T-helper 22 cell (primary cell): ENCODE results near the gene GPR39.

Experiments used
- DNase-seq: peaks from one replicate; pipeline ENCODE4 v3.0.0-alpha.2; 2020; ENCODE audit warnings: low read depth

GPR39 gene

GRCh38 chr2:132642415-132642814 is 225.8 kb downstream of the GPR39 start:
- DNase-seq = no peak

GRCh38 chr2:132645176-132645575 is 228.6 kb downstream of the GPR39 start:
- no peak for DNase-seq

- DNase-seq = no peak
Measured at GRCh38 chr2:132645722-132646539, 229.3 kb downstream of the GPR39 start.

DNA sequence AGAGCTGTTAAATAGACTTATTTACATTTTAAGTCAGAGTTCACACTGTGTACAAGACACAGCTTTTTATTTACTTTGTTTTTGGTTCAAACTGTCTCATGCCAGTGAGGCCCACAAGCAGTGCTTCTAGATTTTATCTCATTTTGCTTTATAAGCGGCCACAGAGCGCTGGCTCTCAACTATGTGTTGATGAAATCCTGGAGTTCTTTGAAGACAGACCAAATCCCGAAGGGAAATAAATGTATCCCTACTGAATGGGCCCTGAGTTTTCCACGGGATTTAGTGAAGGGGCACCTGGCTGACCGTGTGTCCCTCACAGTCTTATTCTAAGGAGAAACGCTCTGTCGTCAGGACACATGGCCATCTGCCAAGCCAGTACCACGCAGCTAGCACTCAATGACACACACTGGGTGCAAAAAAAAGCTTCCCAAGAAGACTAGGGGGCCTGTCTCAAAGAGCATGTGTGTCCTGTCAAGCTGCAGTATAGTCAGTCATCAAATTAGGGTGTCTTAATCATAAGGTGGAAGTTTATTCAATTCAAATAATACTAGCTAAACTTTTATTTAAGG is 230.0 kb downstream of the GPR39 start:
- no peak for DNase-seq

GRCh38 chr2:132651115-132652045 is 234.8 kb downstream of the GPR39 start:
- no peak for DNase-seq

GRCh38 chr2:132652474-132652873 is 235.9 kb downstream of the GPR39 start:
- no peak for DNase-seq

GRCh38 chr2:132654335-132654734 is 237.7 kb downstream of the GPR39 start:
- DNase-seq = no peak

- no peak for DNase-seq
Measured at GRCh38 chr2:132654968-132655367, 238.4 kb downstream of the GPR39 start.

GRCh38 chr2:132656266-132656975 is 239.8 kb downstream of the GPR39 start:
- DNase-seq = no peak

GRCh38 chr2:132659331-132659730 is 242.7 kb downstream of the GPR39 start:
- no peak for DNase-seq

DNA sequence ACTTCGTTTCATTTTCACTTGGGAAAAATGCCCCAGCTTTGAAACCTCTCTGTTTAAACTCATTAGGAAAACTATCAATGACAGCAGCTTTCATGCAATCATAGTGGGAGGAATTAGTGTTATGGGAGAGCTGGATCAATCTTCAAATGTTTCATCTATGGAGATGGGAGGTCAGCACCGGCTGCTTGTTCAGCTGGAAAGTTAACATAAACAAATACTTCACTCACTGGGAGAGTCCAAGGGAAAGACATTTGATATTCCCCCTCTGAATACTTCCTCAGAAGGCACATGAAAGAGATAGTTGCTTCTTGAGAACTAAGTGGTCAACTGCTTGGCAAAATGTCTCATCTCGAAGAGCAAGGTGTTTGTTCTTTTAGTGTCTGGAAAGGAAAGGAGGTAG is 246.1 kb downstream of the GPR39 start:
- DNase-seq = no peak

DNA sequence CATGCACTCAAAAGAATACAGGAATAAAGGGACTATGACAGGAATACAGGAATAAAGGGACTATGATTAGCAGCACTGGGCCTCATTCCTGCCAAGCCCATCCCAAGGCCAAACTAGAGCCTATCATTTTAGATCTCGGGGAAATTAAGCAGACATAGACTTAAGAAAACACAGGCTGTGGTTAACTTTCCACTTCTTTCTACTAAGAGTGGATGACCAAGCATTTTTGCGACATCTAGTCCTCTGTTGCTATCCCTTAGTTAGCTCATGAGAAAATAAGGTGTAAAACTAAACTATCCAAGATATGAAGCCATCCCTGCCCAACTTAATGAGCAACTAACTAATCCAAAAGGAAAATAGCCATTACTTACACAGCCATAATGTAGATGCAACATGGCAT is 247.5 kb downstream of the GPR39 start:
- no peak for DNase-seq

DNA sequence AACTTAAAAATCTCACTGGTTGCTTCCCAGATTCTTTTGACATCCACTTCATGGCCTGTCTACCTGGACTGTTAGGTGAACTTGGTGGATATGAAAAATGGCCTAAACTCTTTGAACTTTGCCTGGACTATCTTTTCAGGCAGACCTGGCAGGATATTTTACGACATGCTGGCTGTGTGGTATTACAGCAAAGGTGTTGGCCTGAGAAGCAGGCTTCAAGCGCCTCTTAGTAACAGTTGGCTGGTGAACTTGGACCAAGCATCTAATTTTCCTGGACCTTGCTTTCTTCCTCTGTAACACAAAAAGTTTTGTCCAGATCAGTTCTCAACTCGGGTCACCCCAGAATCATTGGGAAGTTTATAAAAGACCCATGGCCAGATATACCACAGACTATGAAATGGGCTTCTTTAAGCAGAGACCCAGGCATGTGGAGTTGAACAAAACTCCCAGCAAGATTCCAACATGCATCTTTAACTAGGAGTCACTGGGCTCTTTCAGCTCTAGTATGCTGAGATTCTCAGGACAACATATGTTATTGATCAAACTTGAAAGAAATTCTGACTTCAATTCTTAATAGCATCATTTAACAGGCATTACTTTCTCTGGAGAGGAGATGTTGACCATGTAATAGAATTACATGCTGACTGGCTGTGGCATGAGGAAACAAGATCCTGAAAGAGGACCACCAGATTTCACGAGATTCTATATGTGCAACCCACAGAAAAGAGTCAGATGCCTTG is 249.0 kb downstream of the GPR39 start:
- DNase-seq = no peak

DNA sequence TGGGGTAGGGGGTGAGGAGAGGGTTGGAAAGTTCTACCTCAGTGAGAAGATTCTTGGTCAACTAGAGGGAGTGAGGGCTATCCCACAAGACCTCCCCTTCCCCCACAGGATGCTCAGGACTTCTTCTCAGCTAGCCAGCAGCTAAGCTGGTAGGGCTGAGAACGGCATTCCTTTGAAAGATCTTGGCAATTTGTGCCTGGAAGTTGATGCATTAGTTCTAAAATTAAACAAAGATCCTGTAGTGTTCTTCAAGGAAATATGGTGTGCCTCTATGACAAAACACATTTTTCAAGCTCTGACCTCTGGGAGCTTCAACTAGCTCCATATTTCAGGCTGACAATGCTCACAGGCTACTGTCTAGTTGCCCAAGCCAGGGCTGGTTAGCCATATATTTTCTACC is 251.1 kb downstream of the GPR39 start:
- no peak for DNase-seq

DNA sequence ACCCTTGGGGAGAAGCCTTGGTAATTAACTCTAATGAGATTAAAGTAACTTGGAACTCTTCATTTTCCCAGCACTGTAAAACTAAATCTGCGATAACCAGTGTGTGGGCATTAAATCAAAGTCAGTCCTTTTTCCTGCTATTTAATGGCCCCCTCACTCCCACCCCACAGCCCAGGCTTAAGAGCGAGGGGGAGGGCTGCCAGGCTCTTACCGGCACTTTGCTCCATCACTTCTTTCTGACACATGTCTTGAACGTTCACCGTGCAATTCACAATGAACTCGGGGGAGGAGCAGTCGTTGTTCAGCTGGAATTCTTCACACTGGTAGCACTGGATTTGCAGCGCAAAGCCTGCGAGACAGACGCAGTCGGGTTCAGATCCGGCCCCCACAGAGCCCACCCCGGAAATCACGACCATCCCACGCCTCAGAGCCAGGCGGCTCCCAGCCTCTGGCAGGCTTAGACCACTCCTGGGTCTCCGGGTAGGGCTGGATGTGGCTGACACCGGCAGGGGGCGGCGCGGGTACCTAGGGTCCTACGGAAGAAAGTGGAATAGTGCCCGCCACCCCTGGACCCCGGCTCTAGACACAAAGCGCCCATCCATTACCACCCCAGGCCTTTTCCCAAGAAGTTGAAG is 251.7 kb downstream of the GPR39 start:
- no peak for DNase-seq

- no peak for DNase-seq
Measured at GRCh38 chr2:132668987-132669907, 252.6 kb downstream of the GPR39 start.

DNA sequence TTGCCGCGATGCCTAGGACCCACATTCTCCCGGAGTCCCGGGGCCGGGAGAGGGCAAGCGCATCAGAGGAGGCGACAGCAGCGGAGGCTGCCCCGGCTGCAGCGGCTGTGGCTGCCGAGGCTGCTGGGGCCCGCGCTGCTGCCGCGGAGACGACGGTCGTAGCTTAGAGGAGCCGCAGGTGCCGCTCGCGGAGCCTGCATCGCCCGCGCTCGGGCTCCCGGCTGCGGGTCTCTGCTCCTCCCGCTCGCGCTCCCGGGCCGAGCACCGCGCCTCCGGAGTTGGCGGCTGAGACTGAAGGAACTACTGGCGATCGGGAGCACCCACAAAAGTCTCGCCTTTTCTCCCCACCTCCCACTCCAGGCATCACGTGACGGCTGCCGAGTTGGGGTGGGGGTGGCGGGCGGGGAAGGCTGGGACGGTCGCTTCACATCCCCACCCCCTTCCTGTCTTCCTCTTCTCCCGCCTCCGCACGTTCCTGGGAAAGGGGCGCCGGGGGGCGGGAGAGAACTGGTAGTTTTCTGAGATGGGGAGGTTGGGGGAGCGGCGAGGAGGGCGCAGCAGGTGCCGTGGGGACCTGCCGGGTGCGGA is 253.4 kb downstream of the GPR39 start, which contains the start of gene LYPD1:
LYPD1 (minus strand) TSS at position 298 of the 588 bp plus-strand sequence; CDS start at position 25, 273 bp downstream.
- DNase-seq = no peak

- no peak for DNase-seq
Measured at GRCh38 chr2:132670496-132671150, 254.0 kb downstream of the GPR39 start.
